DMS114 treated with DMSO at 0.1 percent for 48 hours (cell line): Measurements from ENCODE around the gene GPR15.
"Not testable (repeated sequence)": the region's sequence is repeated elsewhere in the genome, so short reads cannot be mapped to it uniquely, and the experiment has no call there.

Experiments used
- DNase-seq: peaks from one replicate; lab custom pipeline; 2025; ENCODE audit not compliant: unreplicated experiment; lab: John Stamatoyannopoulos, UW

Gene GPR15

GRCh38 chr3:98556164-98557130 lies 24.7 kb downstream of the GPR15 start:
- DNase-seq, result no peak

- DNase-seq, result no peak
Observed at GRCh38 chr3:98557324-98558010, 25.7 kb downstream of the GPR15 start.

- no peak for DNase-seq
Observed at GRCh38 chr3:98558100-98558827, 26.5 kb downstream of the GPR15 start.

GRCh38 chr3:98559769-98560168 lies 28.0 kb downstream of the GPR15 start:
- DNase-seq, result not testable (repeated sequence)

- DNase-seq, result no peak
Observed at GRCh38 chr3:98560911-98561310, 29.1 kb downstream of the GPR15 start.

GRCh38 chr3:98561727-98562521 lies 30.1 kb downstream of the GPR15 start:
- no peak for DNase-seq

GRCh38 chr3:98563661-98564281 lies 32.0 kb downstream of the GPR15 start:
- no peak for DNase-seq

- no peak for DNase-seq
Observed at GRCh38 chr3:98564282-98565005, 32.7 kb downstream of the GPR15 start.

GRCh38 chr3:98565237-98565643 lies 33.5 kb downstream of the GPR15 start:
- DNase-seq, result no peak

GRCh38 chr3:98565843-98566242 lies 34.1 kb downstream of the GPR15 start:
- no peak for DNase-seq

GRCh38 chr3:98567666-98568270 lies 36.0 kb downstream of the GPR15 start:
- DNase-seq, result no peak

GRCh38 chr3:98568402-98568801 lies 36.6 kb downstream of the GPR15 start:
- no peak for DNase-seq

GRCh38 chr3:98573181-98573728 lies 41.5 kb downstream of the GPR15 start:
- DNase-seq, result peak; percentile 23

GRCh38 chr3:98574132-98574531 lies 42.4 kb downstream of the GPR15 start:
- DNase-seq, result no peak

GRCh38 chr3:98577178-98577895 lies 45.6 kb downstream of the GPR15 start:
- DNase-seq, result no peak

GRCh38 chr3:98580401-98581386 lies 48.9 kb downstream of the GPR15 start:
- DNase-seq, result no peak

GRCh38 chr3:98581474-98581873 lies 49.7 kb downstream of the GPR15 start:
- DNase-seq, result no peak
